H1 (cell line): ENCODE measurements around the gene PIM2. TPM values are rescaled to one million over a fixed set of nuclear protein-coding genes. Genes with fewer than 3 reads are reported as not detected.

Experiments
- ATF3 ChIP-seq: IDR thresholded peaks from 2 replicates; pipeline ENCODE4 v1.6.1; 2011; ENCODE audit warnings: low read depth, mild to moderate bottlenecking, low read length; ENCODE audit not compliant: insufficient read depth
- BCL11A ChIP-seq, 2 experiments: IDR thresholded peaks; one replicate each; pipeline ENCODE4 v1.6.1; 2011; ENCODE audit warnings: low read depth in 2 of 2, low read length in 2 of 2, mild to moderate bottlenecking in 2 of 2
- CHD1 ChIP-seq: IDR thresholded peaks from 2 replicates; pipeline ENCODE4 v1.6.1; 2012; ENCODE audit warnings: low read depth, low read length, improper control_type of control experiment
- CREB1 ChIP-seq: IDR thresholded peaks from 2 replicates; pipeline ENCODE4 v1.6.1; 2012; ENCODE audit warnings: inconsistent platforms
- CTBP2 ChIP-seq: IDR thresholded peaks from 2 replicates; pipeline ENCODE4 v1.7.0; 2011; ENCODE audit warnings: borderline replicate concordance, mild to moderate bottlenecking, moderate library complexity, mixed read lengths, low read length; ENCODE audit not compliant: insufficient read depth, insufficient read length
- CTCF ChIP-seq, 3 experiments: IDR thresholded peaks; 1 replicate in 2 of 3; 2 replicates in 1 of 3; pipeline versions ENCODE4 v1.5.1 to v1.6.1; 2011; ENCODE audit warnings: low read length in 3 of 3, mild to moderate bottlenecking in 3 of 3, inconsistent platforms in 2 of 3, low read depth in 1 of 3, moderate library complexity in 1 of 3; ENCODE audit not compliant: insufficient read depth in 1 of 3; ENCODE audit errors: control extremely low read depth in 1 of 3
- GABPA ChIP-seq: IDR thresholded peaks from 2 replicates; pipeline ENCODE4 v1.6.1; 2011; ENCODE audit warnings: mild to moderate bottlenecking, low read length, moderate library complexity, borderline replicate concordance; ENCODE audit not compliant: insufficient read depth
- GTF2F1 ChIP-seq: IDR thresholded peaks from 2 replicates; pipeline ENCODE4 v1.6.1; 2012; ENCODE audit warnings: low read depth, low read length, improper control_type of control experiment, borderline replicate concordance
- KDM4A ChIP-seq: IDR thresholded peaks from one replicate; pipeline ENCODE4 v1.7.1; 2012; ENCODE audit warnings: low read depth, mild to moderate bottlenecking, moderate library complexity, low read length, inconsistent platforms; ENCODE audit not compliant: severe bottlenecking
- NANOG ChIP-seq: IDR thresholded peaks from 2 replicates; pipeline ENCODE4 v1.6.1; 2011; ENCODE audit warnings: low read length, low read depth, mild to moderate bottlenecking, inconsistent platforms; ENCODE audit not compliant: insufficient read depth, poor library complexity, severe bottlenecking
- RAD21 ChIP-seq, 2 experiments: IDR thresholded peaks in 1 of 2; conservative IDR thresholded peaks in 1 of 2; 2 replicates each; pipeline ENCODE4 v1.6.1; 2011; ENCODE audit warnings: low read depth in 2 of 2, low read length in 2 of 2, improper control_type of control experiment in 1 of 2, inconsistent platforms in 1 of 2, mild to moderate bottlenecking in 1 of 2, moderate library complexity in 1 of 2
- RXRA ChIP-seq: IDR thresholded peaks from 2 replicates; pipeline ENCODE4 v1.6.1; 2011; ENCODE audit warnings: low read depth, mild to moderate bottlenecking, low read length, moderate library complexity; ENCODE audit not compliant: insufficient read depth
- SIN3A ChIP-seq, 2 experiments: IDR thresholded peaks in 1 of 2; conservative IDR thresholded peaks in 1 of 2; 2 replicates each; pipeline ENCODE4 v1.6.1; 2011 to 2012; ENCODE audit warnings: low read length in 2 of 2, improper control_type of control experiment in 1 of 2, low read depth in 1 of 2, mild to moderate bottlenecking in 1 of 2
- SIX5 ChIP-seq: IDR thresholded peaks from 2 replicates; pipeline ENCODE4 v1.6.1; 2011; ENCODE audit warnings: mild to moderate bottlenecking, low read depth, low read length
- SP2 ChIP-seq: IDR thresholded peaks from 2 replicates; pipeline ENCODE4 v1.6.1; 2012; ENCODE audit warnings: mild to moderate bottlenecking, low read length, inconsistent platforms
- SRF ChIP-seq: IDR thresholded peaks from 2 replicates; pipeline ENCODE4 v1.6.1; 2011; ENCODE audit warnings: mild to moderate bottlenecking, low read depth, low read length, moderate library complexity
- SUZ12 ChIP-seq: fragments of 200-600 bp; sonication (generic); IDR thresholded peaks from 2 replicates; pipeline ENCODE4 v1.6.1; 2012; ENCODE audit warnings: mild to moderate bottlenecking, inconsistent platforms, low read length, moderate library complexity, mixed read lengths
- TAF1 ChIP-seq: IDR thresholded peaks from 2 replicates; pipeline ENCODE4 v1.6.1; 2011; ENCODE audit warnings: mild to moderate bottlenecking, low read depth, low read length
- ZNF274 ChIP-seq: IDR thresholded peaks from 2 replicates; pipeline ENCODE4 v1.7.0; 2012; ENCODE audit warnings: low read length, borderline replicate concordance; ENCODE audit errors: extremely low read depth
- polyA plus RNA-seq, 7 experiments: library from polyadenylated mRNA; depleted of rRNA in 3 of 7; stranded (reverse) in 5 of 7; unstranded in 2 of 7; fragments of >200 nt in 5 of 7; fragments of 200-250 nt in 2 of 7; gene quantifications; 1 replicate in 5 of 7; 2 replicates in 1 of 7; 4 replicates in 1 of 7; pipeline versions ENCODE4 v1.2.1 to v1.2.3, GENCODE V29; 2011 to 2013; ENCODE audit warnings: missing spikeins in 2 of 7, mixed read lengths in 2 of 7
- total RNA-seq: library from RNA; stranded (reverse); fragmentation: NEBNext Ultra II Directional; extraction: Animal tissue kit (Norgen Biotek cat#: 25700); gene quantifications from 2 replicates; pipeline ENCODE4 v1.2.1, GENCODE V29; 2021

PIM2 gene
- total and polyA plus RNA-seq, 2 of the 8 experiments (the other 6 are each of a cell fraction or from before 2014, with no cell fraction given): 180 to 203 TPM

- TF ChIP-seq BCL11A (IDR thresholded peaks at IDR 0.05; ENCODE audit: low read depth in 2 of 2, low read length in 2 of 2): no peak
- no peak for TF ChIP-seq GABPA
- no peak for TF ChIP-seq NANOG
- TF ChIP-seq SIN3A (conservative IDR thresholded peaks at IDR 0.05 in 1 of 2, IDR thresholded peaks at IDR 0.05 in 1 of 2; ENCODE audit: low read depth in 1 of 2, low read length in 2 of 2): peak; percentile 71 to 95; a peak in 2 of 4 replicates
- no peak for TF ChIP-seq ATF3
- TF ChIP-seq SRF: no peak
- TF ChIP-seq CHD1: no peak
- TF ChIP-seq SP2: no peak
- no peak for TF ChIP-seq TAF1
- peak in 2 of 3 experiments; percentile 74 to 82; a peak in 3 of 4 replicates for TF ChIP-seq CTCF (IDR thresholded peaks at IDR 0.05; ENCODE audit: control extremely low read depth in 1 of 3, insufficient read depth in 1 of 3, low read depth in 1 of 3, low read length in 3 of 3)
- no peak for TF ChIP-seq ZNF274
- no peak for TF ChIP-seq CTBP2
- TF ChIP-seq CREB1: peak; percentile 30
- no peak for TF ChIP-seq KDM4A
- no peak for TF ChIP-seq RXRA
- no peak for TF ChIP-seq SIX5
- peak; percentile 40 to 54; a peak in 3 of 4 replicates for TF ChIP-seq RAD21 (IDR thresholded peaks at IDR 0.05 in 1 of 2, conservative IDR thresholded peaks at IDR 0.05 in 1 of 2; ENCODE audit: low read depth in 2 of 2, low read length in 2 of 2)
- no peak for TF ChIP-seq GTF2F1
- TF ChIP-seq SUZ12: no peak
Observed at GRCh38 chrX:48917139-48918001, 1.5 kb downstream of the PIM2 start (continued).
